ENCODE measurements around the gene SCN3A. TPM values are rescaled to one million over a fixed set of nuclear protein-coding genes. Genes with fewer than 3 reads are reported as not detected.

SCN3A gene
- total and polyA plus RNA-seq, 2 of the 4 experiments (the other 2 are of a cell fraction), result 0.26 to 0.90 TPM

DNA sequence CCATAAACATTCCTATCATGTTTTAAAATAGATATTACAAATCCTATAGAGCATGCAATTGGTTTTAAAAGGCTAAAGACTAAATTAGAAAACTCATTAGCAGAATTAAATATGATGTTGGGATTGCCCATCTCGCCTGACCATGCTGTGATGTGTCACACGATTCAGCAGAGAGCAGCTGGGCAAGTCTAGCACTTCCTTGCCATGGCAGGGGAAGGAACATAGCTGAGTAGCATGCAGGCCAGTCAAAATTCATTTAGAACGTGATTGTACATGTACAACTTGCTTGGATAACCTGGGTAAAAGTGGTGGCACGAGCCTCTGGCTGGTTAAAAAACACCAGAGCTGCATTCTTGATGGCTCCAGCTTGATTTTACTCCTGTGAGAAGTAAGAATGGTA, 81.3 kb downstream of the SCN3A start:
- POLR2A ChIA-PET (ENCODE audit: unreplicated experiment), result no interaction called here
- intact Hi-C loops (cut with micrococcal nuclease), result no loop called here
- H3K79me1 ChIP-seq (ENCODE audit: low read depth in 1 of 2, low read length in 2 of 2), result no peaks in the 10 kb centered on the region

More for the DNA sequence above, 81.3 kb downstream of the SCN3A start:
- H3K9me1 ChIP-seq (ENCODE audit: insufficient read depth, low read length), result no peaks in the 10 kb centered on the region
- H3K14ac ChIP-seq (replicated peaks; ENCODE audit: low read depth, low read length), result no peak overlapping the region
- no peak for DNase-seq
- no peak overlapping the region for H3K18ac ChIP-seq (ENCODE audit: low read depth, low read length)
- no peak overlapping the region for H2AK5ac ChIP-seq (ENCODE audit: low read depth, low read length)
- H4K91ac ChIP-seq (ENCODE audit: insufficient read depth, low read depth, low read length), result no peak overlapping the region
- CTCF ChIA-PET, result interaction anchor here (1.0 kb wide), 1 partner anchor 81 kb away, joined by 4 read pairs; the partner anchor contains the start of gene SCN3A
- no peak overlapping the region for H2AK9ac ChIP-seq (replicated peaks; ENCODE audit: low read depth, low read length, poor library complexity)
- H3K9ac ChIP-seq (ENCODE audit: low read depth, low read length), result no peak overlapping the region
- H4K8ac ChIP-seq (ENCODE audit: low read depth in 2 of 2, low read length in 2 of 2), result no peak overlapping the region
- no peaks in the 10 kb centered on the region for H3K9me3 ChIP-seq (ENCODE audit: control insufficient read depth, insufficient read depth, low read length)
- H2BK5ac ChIP-seq (ENCODE audit: low read depth, low read length, poor library complexity, severe bottlenecking), result no peak overlapping the region
- H2BK15ac ChIP-seq (ENCODE audit: low read depth, low read length), result no peak overlapping the region
- no peak overlapping the region for H3K4ac ChIP-seq (ENCODE audit: low read depth, low read length)
- H3K4me1 ChIP-seq (ENCODE audit: control insufficient read depth, insufficient read depth, low read length), result no peaks in the 10 kb centered on the region
- no peak overlapping the region for H3K23ac ChIP-seq (ENCODE audit: low read depth, low read length)
- no peak overlapping the region for H4K5ac ChIP-seq (ENCODE audit: low read depth, low read length)
- H3K36me3 ChIP-seq (ENCODE audit: control insufficient read depth, insufficient read depth, low read length), result no peaks in the 10 kb centered on the region
- H3K4me2 ChIP-seq (ENCODE audit: low read depth, low read length), result no peak overlapping the region
- ATAC-seq (ENCODE audit: low read depth), result no peak
- H2BK120ac ChIP-seq (ENCODE audit: low read depth, low read length), result no peak overlapping the region
- no CpG with 5 or more reads among the region's 4 CpGs for WGBS, 2 experiments (ENCODE audit: extremely low coverage in 2 of 2, insufficient read length in 1 of 2)
- H2AFZ ChIP-seq (replicated peaks; ENCODE audit: low read length, poor library complexity), result no peak overlapping the region
- in situ Hi-C loops (cut with MboI; ENCODE audit: low sequenced_read_pairs), result no loop called here
- no peaks in the 10 kb centered on the region for H4K20me1 ChIP-seq (ENCODE audit: insufficient read depth, low read length)
- H3K27me3 ChIP-seq (ENCODE audit: control insufficient read depth, insufficient read depth, low read length), result no peaks in the 10 kb centered on the region
- no peak overlapping the region for H2BK20ac ChIP-seq (ENCODE audit: low read depth, low read length)
- dilution Hi-C loops (cut with HindIII; ENCODE audit: low sequenced_read_pairs, unreplicated experiment), result no loop called here
- no TSS peak for BruUV-seq (replicated peaks)
- no peak overlapping the region for H3K4me3 ChIP-seq (ENCODE audit: insufficient read depth, low read depth, low read length)
- TF ChIP-seq RCOR1 (IDR thresholded peaks at IDR 0.05; ENCODE audit: insufficient replicate concordance, low read length) (no peak), SMC3 (IDR thresholded peaks at IDR 0.05; ENCODE audit: low read depth, low read length) (no peak), CHD1 (IDR thresholded peaks at IDR 0.05; ENCODE audit: low read depth, low read length) (no peak), RFX5 (IDR thresholded peaks at IDR 0.05; ENCODE audit: low read depth, low read length) (no peak), MAFK (IDR thresholded peaks at IDR 0.05; ENCODE audit: low read depth, low read length) (no peak), RAD21 (IDR thresholded peaks at IDR 0.05; ENCODE audit: low read length) (no peak), MAZ (IDR thresholded peaks at IDR 0.05; ENCODE audit: borderline replicate concordance, low read depth, low read length) (no peak), MXI1 (IDR thresholded peaks at IDR 0.05; ENCODE audit: borderline replicate concordance, low read depth, low read length) (no peak)
- TF ChIP-seq, protein P1, sequence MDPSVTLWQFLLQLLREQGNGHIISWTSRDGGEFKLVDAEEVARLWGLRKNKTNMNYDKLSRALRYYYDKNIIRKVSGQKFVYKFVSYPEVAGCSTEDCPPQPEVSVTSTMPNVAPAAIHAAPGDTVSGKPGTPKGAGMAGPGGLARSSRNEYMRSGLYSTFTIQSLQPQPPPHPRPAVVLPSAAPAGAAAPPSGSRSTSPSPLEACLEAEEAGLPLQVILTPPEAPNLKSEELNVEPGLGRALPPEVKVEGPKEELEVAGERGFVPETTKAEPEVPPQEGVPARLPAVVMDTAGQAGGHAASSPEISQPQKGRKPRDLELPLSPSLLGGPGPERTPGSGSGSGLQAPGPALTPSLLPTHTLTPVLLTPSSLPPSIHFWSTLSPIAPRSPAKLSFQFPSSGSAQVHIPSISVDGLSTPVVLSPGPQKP (IDR thresholded peaks at IDR 0.05; ENCODE audit: borderline replicate concordance, low read depth, low read length), result no peak
- no peak overlapping the region for H3K56ac ChIP-seq (ENCODE audit: extremely low read depth, insufficient read depth, low read length)
- H3K27ac ChIP-seq (ENCODE audit: insufficient read depth, low read length), result no peak overlapping the region

Measured in IMR-90 (cell line).